ENCODE measurements around the gene REEP2. TPM values are rescaled to one million over a fixed set of nuclear protein-coding genes. Genes with fewer than 3 reads are reported as not detected.

REEP2 gene
- total and polyA plus RNA-seq, 2 donors: 1.6 to 4.8 TPM

- H3K4me1 ChIP-seq (ENCODE audit: control insufficient read depth in 2 of 2, insufficient read depth in 2 of 2, low read length in 2 of 2): peaks cover 15 to 26% of the 10 kb centered on the region in 2 donors
- H3K4me3 ChIP-seq (ENCODE audit: low read length in 2 of 2): no peak overlapping the region
- 96% methylated on average over 11 of the region's 11 CpGs for WGBS
- H3K27ac ChIP-seq (ENCODE audit: low read depth in 1 of 2, low read length in 1 of 2): no peak overlapping the region
- DNase-seq (ENCODE audit: low read depth in 6 of 9, low spot score in 9 of 9): no peak
- peaks cover 0 to 8% of the 10 kb centered on the region in 2 donors for H3K9me3 ChIP-seq (ENCODE audit: control insufficient read depth in 2 of 2, insufficient read depth in 1 of 2, low read length in 1 of 2)
- no peaks in the 10 kb centered on the region for H3K27me3 ChIP-seq (ENCODE audit: control insufficient read depth in 2 of 2, insufficient read depth in 1 of 2, low read length in 1 of 2)
- H3K36me3 ChIP-seq (ENCODE audit: control insufficient read depth in 2 of 2, insufficient read depth in 2 of 2, low read length in 1 of 2): no peaks in the 10 kb centered on the region
Measured at GRCh38 chr5:138455232-138455930, 16.5 kb downstream of the REEP2 start.

- WGBS: 92% methylated on average over 12 of the region's 12 CpGs
- peaks cover 0 to 8% of the 10 kb centered on the region in 2 donors for H3K9me3 ChIP-seq (ENCODE audit: control insufficient read depth in 2 of 2, insufficient read depth in 1 of 2, low read length in 1 of 2)
- DNase-seq (ENCODE audit: low read depth in 6 of 9, low spot score in 9 of 9): no peak
Measured at GRCh38 chr5:138457531-138458275, 18.8 kb downstream of the REEP2 start.

DNA sequence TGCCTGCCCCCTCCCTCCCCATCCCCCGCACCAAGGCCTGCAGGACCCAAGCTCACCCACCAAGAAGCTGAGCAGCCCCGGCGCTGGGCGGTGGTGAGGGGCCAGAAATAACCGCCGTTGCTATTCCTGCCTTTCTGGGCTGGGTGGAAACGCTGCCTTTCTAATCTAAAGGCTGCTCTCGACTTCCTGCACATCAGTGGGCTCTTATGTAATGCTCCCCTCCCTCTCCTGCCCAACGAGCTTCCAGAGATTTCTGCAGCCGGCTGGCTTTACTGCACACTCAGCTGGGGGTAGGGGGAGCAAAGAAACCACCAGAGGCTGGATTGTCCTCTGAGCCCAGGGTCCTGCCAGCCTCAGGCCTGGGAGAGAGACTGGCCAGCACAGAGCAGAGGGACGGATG, 19.5 kb downstream of the REEP2 start:
- WGBS: 47% methylated on average over 11 of the region's 11 CpGs
- DNase-seq (ENCODE audit: low read depth in 6 of 9, low spot score in 9 of 9): peak in 3 of 9 donors; percentile 10 to 47 (median 31)
- Histone ChIP-seq H3K27ac (ENCODE audit: low read depth in 1 of 2, low read length in 1 of 2) (peak overlapping the region; percentile 42 to 77), H3K4me3 (ENCODE audit: low read length in 2 of 2) (no peak overlapping the region), H3K9me3 (ENCODE audit: control insufficient read depth in 2 of 2, insufficient read depth in 1 of 2, low read length in 1 of 2) (peaks cover 0 to 8% of the 10 kb centered on the region in 2 donors), H3K27me3 (ENCODE audit: control insufficient read depth in 2 of 2, insufficient read depth in 1 of 2, low read length in 1 of 2) (no peaks in the 10 kb centered on the region), H3K4me1 (ENCODE audit: control insufficient read depth in 2 of 2, insufficient read depth in 2 of 2, low read length in 2 of 2) (peaks cover 16 to 34% of the 10 kb centered on the region in 2 donors), H3K36me3 (ENCODE audit: control insufficient read depth in 2 of 2, insufficient read depth in 2 of 2, low read length in 1 of 2) (no peaks in the 10 kb centered on the region)

More at GRCh38 chr5:138457531-138458275, 18.8 kb downstream of the REEP2 start:
- no peaks in the 10 kb centered on the region for H3K36me3 ChIP-seq (ENCODE audit: control insufficient read depth in 2 of 2, insufficient read depth in 2 of 2, low read length in 1 of 2)
- H3K27me3 ChIP-seq (ENCODE audit: control insufficient read depth in 2 of 2, insufficient read depth in 1 of 2, low read length in 1 of 2): no peaks in the 10 kb centered on the region
- H3K27ac ChIP-seq (ENCODE audit: low read depth in 1 of 2, low read length in 1 of 2): no peak overlapping the region
- no peak overlapping the region for H3K4me3 ChIP-seq (ENCODE audit: low read length in 2 of 2)
- H3K4me1 ChIP-seq (ENCODE audit: control insufficient read depth in 2 of 2, insufficient read depth in 2 of 2, low read length in 2 of 2): peaks cover 15 to 31% of the 10 kb centered on the region in 2 donors

- no peak for DNase-seq (ENCODE audit: low read depth in 6 of 9, low spot score in 9 of 9)
- H3K27ac ChIP-seq (ENCODE audit: low read depth in 1 of 2, low read length in 1 of 2): peak overlapping the region; percentile 43 to 77
- H3K27me3 ChIP-seq (ENCODE audit: control insufficient read depth in 2 of 2, insufficient read depth in 1 of 2, low read length in 1 of 2): no peaks in the 10 kb centered on the region
- peaks cover 19 to 39% of the 10 kb centered on the region in 2 donors for H3K4me1 ChIP-seq (ENCODE audit: control insufficient read depth in 2 of 2, insufficient read depth in 2 of 2, low read length in 2 of 2)
- 88% methylated on average over 9 of the region's 9 CpGs for WGBS
- H3K4me3 ChIP-seq (ENCODE audit: low read length in 2 of 2): no peak overlapping the region
- H3K9me3 ChIP-seq (ENCODE audit: control insufficient read depth in 2 of 2, insufficient read depth in 1 of 2, low read length in 1 of 2): peaks cover 0 to 8% of the 10 kb centered on the region in 2 donors
- H3K36me3 ChIP-seq (ENCODE audit: control insufficient read depth in 2 of 2, insufficient read depth in 2 of 2, low read length in 1 of 2): no peaks in the 10 kb centered on the region
Measured at GRCh38 chr5:138458856-138459255, 20.0 kb downstream of the REEP2 start.

- Histone ChIP-seq H3K4me1 (ENCODE audit: control insufficient read depth in 2 of 2, insufficient read depth in 2 of 2, low read length in 2 of 2) (peaks cover 19 to 43% of the 10 kb centered on the region in 2 donors), H3K27me3 (ENCODE audit: control insufficient read depth in 2 of 2, insufficient read depth in 1 of 2, low read length in 1 of 2) (no peaks in the 10 kb centered on the region), H3K36me3 (ENCODE audit: control insufficient read depth in 2 of 2, insufficient read depth in 2 of 2, low read length in 1 of 2) (no peaks in the 10 kb centered on the region), H3K27ac (ENCODE audit: low read depth in 1 of 2, low read length in 1 of 2) (peak overlapping the region; percentile 43 to 77), H3K9me3 (ENCODE audit: control insufficient read depth in 2 of 2, insufficient read depth in 1 of 2, low read length in 1 of 2) (peaks cover 0 to 8% of the 10 kb centered on the region in 2 donors), H3K4me3 (ENCODE audit: low read length in 2 of 2) (no peak overlapping the region)
- 37% methylated on average over 11 of the region's 11 CpGs for WGBS
- peak in 5 of 9 donors; percentile 65 to 83 (median 69) for DNase-seq (ENCODE audit: low read depth in 6 of 9, low spot score in 9 of 9)
Measured at GRCh38 chr5:138459311-138459933, 20.6 kb downstream of the REEP2 start.

DNA sequence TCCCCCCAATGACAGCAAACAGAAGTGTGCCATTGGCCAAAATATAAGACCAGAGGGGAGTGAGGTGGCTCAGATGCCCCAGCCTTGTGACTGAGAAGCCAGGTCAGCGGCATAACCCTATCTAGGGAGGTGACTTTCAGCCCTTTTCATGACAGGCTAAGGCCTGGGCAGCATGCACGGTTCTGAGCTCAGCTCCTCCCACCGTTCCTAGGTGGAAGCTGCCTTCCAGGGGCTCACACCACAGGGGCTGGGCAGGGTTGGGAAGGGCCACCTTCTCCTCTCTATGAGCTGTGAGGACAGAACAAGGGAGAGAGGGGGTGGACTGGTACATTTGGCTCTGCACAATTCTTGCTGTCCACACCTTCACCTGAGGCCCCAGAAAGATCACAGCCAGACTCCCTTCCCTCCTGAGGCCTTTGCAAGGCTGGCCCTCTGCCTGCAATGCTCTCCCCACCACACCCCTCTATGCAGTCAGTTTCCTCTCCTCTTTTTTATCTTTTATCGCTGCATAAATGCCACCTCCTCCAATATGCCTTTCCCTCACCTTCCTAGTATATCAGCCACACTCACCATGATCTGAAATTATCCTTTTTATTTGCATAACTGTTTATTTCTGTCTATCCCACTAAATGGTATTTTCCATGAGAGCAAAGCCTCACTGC, 21.3 kb downstream of the REEP2 start:
- no peaks in the 10 kb centered on the region for H3K36me3 ChIP-seq (ENCODE audit: control insufficient read depth in 2 of 2, insufficient read depth in 2 of 2, low read length in 1 of 2)
- H3K4me3 ChIP-seq (ENCODE audit: low read length in 2 of 2): no peak overlapping the region
- DNase-seq (ENCODE audit: low read depth in 6 of 9, low spot score in 9 of 9): no peak
- no peaks in the 10 kb centered on the region for H3K27me3 ChIP-seq (ENCODE audit: control insufficient read depth in 2 of 2, insufficient read depth in 1 of 2, low read length in 1 of 2)
- 94% methylated on average over 4 of the region's 4 CpGs for WGBS
- H3K4me1 ChIP-seq (ENCODE audit: control insufficient read depth in 2 of 2, insufficient read depth in 2 of 2, low read length in 2 of 2): peaks cover 19 to 45% of the 10 kb centered on the region in 2 donors
- no peak overlapping the region for H3K27ac ChIP-seq (ENCODE audit: low read depth in 1 of 2, low read length in 1 of 2)
- H3K9me3 ChIP-seq (ENCODE audit: control insufficient read depth in 2 of 2, insufficient read depth in 1 of 2, low read length in 1 of 2): peaks cover 0 to 8% of the 10 kb centered on the region in 2 donors

- DNase-seq (ENCODE audit: low read depth in 6 of 9, low spot score in 9 of 9): no peak
- H3K27me3 ChIP-seq (ENCODE audit: control insufficient read depth in 2 of 2, insufficient read depth in 1 of 2, low read length in 1 of 2): peaks cover 0 to 11% of the 10 kb centered on the region in 2 donors
- H3K27ac ChIP-seq (ENCODE audit: low read depth in 1 of 2, low read length in 1 of 2): no peak overlapping the region
- WGBS: 97% methylated on average over 11 of the region's 11 CpGs
- H3K4me1 ChIP-seq (ENCODE audit: control insufficient read depth in 2 of 2, insufficient read depth in 2 of 2, low read length in 2 of 2): peaks cover 19 to 56% of the 10 kb centered on the region in 2 donors
- H3K36me3 ChIP-seq (ENCODE audit: control insufficient read depth in 2 of 2, insufficient read depth in 2 of 2, low read length in 1 of 2): no peaks in the 10 kb centered on the region
- no peak overlapping the region for H3K4me3 ChIP-seq (ENCODE audit: low read length in 2 of 2)
- peaks cover 0 to 8% of the 10 kb centered on the region in 2 donors for H3K9me3 ChIP-seq (ENCODE audit: control insufficient read depth in 2 of 2, insufficient read depth in 1 of 2, low read length in 1 of 2)
Measured at GRCh38 chr5:138461343-138462125, 22.7 kb downstream of the REEP2 start.

DNA sequence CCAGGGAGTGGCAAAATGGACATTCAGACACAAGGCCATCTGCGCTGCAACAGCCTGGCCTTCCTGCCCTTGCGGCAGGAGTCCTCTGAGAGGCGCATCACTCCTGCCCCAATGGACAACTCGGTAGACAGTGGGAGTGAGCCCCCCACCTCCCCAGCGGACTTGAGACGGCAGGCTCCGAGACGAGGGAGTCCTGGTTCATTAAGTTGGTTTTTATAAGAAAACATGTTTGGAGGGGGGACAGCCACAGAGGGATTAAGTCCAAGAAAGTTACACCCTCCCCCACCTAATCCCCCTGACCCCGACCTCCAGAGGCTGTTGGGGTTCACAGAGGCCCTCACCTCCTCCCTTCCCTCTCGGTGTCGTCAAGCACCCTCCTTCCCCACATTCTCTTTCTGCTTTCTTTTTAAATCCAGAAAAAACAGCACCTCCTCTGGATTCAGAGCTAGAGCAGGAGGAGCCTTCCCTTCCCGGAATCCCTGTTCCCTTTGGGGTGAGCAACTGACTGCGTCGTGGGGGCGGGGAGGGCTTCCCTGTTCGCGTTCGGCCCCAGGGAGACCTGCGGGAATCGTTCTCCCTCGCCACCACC, 24.7 kb downstream of the REEP2 start:
- H3K4me1 ChIP-seq (ENCODE audit: control insufficient read depth in 2 of 2, insufficient read depth in 2 of 2, low read length in 2 of 2): peaks cover 25 to 64% of the 10 kb centered on the region in 2 donors
- DNase-seq (ENCODE audit: low read depth in 6 of 9, low spot score in 9 of 9): peak in 1 of 9 donors; percentile 43
- WGBS: 35% methylated on average over 21 of the region's 21 CpGs

More for the DNA sequence above, 24.7 kb downstream of the REEP2 start:
- Histone ChIP-seq H3K9me3 (ENCODE audit: control insufficient read depth in 2 of 2, insufficient read depth in 1 of 2, low read length in 1 of 2) (peaks cover 0 to 8% of the 10 kb centered on the region in 2 donors), H3K36me3 (ENCODE audit: control insufficient read depth in 2 of 2, insufficient read depth in 2 of 2, low read length in 1 of 2) (peaks cover 11 to 12% of the 10 kb centered on the region in 2 donors), H3K27ac (ENCODE audit: low read depth in 1 of 2, low read length in 1 of 2) (peak overlapping the region; percentile 90 to 94), H3K27me3 (ENCODE audit: control insufficient read depth in 2 of 2, insufficient read depth in 1 of 2, low read length in 1 of 2) (peaks cover 0 to 25% of the 10 kb centered on the region in 2 donors), H3K4me3 (ENCODE audit: low read length in 2 of 2) (peak overlapping the region; percentile 62 to 79)
